ENCODE results near the gene GON7. TPM values are rescaled to one million over a fixed set of nuclear protein-coding genes. Genes with fewer than 3 reads are reported as not detected.
A peak's percentile ranks its signal among the peaks of the same experiment; 100 is the strongest.

GON7 gene
- total RNA-seq, 4 donors from 2014 or later: 7.3 to 16.8 (median 10.8) TPM

DNA sequence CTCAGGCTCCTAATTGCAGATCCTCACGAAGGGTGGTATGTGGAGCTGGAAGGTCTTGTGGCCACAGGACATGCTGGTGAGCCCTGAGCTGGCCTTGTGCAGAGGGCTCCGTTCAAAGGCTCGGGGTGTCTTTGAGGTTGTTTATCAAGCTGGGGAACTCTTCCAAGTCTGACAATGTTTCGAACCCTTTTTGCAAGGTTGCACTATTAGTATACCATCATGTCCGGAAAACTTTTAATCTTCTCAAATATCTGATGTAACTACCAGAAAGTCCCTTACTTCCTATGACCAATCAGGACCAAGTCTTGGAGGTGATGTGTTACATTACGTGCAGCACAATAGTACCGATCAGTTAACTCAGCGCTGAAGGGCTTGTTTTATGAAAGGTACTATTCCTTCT lies 21.7 kb upstream of the GON7 start:
- TF ChIP-seq, protein P1, sequence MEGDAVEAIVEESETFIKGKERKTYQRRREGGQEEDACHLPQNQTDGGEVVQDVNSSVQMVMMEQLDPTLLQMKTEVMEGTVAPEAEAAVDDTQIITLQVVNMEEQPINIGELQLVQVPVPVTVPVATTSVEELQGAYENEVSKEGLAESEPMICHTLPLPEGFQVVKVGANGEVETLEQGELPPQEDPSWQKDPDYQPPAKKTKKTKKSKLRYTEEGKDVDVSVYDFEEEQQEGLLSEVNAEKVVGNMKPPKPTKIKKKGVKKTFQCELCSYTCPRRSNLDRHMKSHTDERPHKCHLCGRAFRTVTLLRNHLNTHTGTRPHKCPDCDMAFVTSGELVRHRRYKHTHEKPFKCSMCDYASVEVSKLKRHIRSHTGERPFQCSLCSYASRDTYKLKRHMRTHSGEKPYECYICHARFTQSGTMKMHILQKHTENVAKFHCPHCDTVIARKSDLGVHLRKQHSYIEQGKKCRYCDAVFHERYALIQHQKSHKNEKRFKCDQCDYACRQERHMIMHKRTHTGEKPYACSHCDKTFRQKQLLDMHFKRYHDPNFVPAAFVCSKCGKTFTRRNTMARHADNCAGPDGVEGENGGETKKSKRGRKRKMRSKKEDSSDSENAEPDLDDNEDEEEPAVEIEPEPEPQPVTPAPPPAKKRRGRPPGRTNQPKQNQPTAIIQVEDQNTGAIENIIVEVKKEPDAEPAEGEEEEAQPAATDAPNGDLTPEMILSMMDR (IDR thresholded peaks at IDR 0.05): no peak
- no peak for TF ChIP-seq POLR2A (IDR thresholded peaks at IDR 0.05)
- Histone ChIP-seq H3K36me3 (peaks cover 0 to 46% (median 0%) of the 10 kb centered on the region in 3 donors), H3K9me3 (no peaks in the 10 kb centered on the region), H3K4me1 (no peaks in the 10 kb centered on the region), H3K4me3 (no peak overlapping the region), H3K27me3 (no peaks in the 10 kb centered on the region), H3K27ac (no peak overlapping the region)
- no peak for DNase-seq

DNA sequence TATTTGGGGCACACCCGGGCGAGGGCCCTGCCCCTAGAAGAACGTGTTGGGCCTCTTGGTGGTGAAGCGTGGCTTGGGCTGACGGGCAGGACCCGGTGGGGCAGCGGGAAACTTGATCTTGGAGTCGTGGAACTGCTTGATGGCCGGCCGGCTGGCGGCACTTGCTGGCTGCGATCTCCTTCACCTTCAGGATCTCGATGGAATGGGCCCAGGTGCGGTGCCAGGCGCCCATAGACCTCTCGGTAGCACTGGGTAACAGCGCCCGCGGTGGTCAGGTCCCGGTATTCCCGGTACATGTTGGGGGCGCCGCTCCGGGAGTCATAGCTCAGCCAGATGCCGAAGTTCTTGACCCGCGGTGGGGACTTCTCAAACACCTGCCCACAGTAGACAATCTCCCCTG lies 16.7 kb upstream of the GON7 start:
- Histone ChIP-seq H3K4me3 (no peak overlapping the region), H3K36me3 (peaks cover 0 to 92% (median 0%) of the 10 kb centered on the region in 3 donors), H3K27me3 (no peaks in the 10 kb centered on the region), H3K27ac (no peak overlapping the region), H3K4me1 (no peaks in the 10 kb centered on the region), H3K9me3 (no peaks in the 10 kb centered on the region)
- DNase-seq: no peak
- TF ChIP-seq POLR2A (IDR thresholded peaks at IDR 0.05): no peak
- TF ChIP-seq, protein P1 (IDR thresholded peaks at IDR 0.05): no peak

DNA sequence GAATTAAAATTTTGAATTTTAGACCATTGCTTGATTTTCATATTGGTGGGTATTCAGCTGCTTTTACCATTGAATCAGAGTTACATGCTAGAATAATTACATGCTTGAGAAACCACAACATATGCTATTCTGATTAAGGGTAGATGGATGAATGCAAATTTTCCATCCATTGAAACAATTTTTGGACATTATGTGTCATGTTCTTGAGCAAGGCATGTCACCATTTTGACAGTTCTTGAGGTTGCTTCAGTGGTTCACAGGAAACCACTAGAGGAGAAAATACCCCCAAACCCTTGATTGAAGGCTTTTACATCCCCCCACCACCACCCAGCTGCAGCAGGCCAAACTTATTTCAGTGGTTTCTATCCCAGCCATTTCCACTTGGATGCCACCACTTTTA lies 13.6 kb upstream of the GON7 start:
- no peak overlapping the region for H3K27ac ChIP-seq
- peaks cover 0 to 85% (median 0%) of the 10 kb centered on the region in 3 donors for H3K36me3 ChIP-seq
- H3K4me3 ChIP-seq: no peak overlapping the region
- DNase-seq: no peak
- TF ChIP-seq POLR2A (IDR thresholded peaks at IDR 0.05): no peak
- TF ChIP-seq, protein P1 (IDR thresholded peaks at IDR 0.05): no peak
- H3K9me3 ChIP-seq: no peaks in the 10 kb centered on the region
- no peaks in the 10 kb centered on the region for H3K27me3 ChIP-seq
- no peaks in the 10 kb centered on the region for H3K4me1 ChIP-seq

DNA sequence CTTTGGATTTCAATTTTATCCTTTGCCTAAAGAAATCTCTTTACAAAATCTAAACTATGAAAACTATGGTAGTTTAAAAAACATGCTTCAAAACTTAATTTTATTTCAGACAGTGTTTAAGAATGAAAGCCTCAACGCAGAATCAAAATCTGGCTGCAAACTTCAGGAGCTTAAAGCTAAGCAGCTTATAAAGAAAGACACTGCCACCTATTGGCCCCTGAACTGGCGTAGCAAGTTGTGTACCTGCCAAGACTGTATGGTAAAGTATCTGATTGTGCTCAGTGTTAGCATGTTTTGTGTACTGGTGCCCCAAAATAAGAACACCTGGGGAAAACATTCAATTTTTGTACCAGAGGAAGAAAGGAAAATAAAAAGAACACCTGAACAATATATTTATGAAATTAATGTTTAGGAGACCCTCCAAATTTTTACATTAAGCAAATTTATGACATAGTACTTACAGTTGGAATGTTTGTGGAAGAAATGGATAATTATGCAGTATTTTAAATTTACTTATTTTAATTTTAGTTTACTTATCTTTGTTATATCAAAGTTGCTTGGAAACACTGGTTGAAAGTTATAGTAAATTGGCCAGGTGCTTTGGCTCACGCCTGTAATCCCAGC lies 12.3 kb upstream of the GON7 start:
- H3K4me1 ChIP-seq: no peaks in the 10 kb centered on the region
- TF ChIP-seq, protein P1 (IDR thresholded peaks at IDR 0.05): peak in 4 of 6 experiments; percentile 55 to 67 (median 64)
- no peak for TF ChIP-seq POLR2A (IDR thresholded peaks at IDR 0.05)
- no peak overlapping the region for H3K4me3 ChIP-seq
- DNase-seq: peak in 2 of 3 donors; percentile 36 to 80
- H3K36me3 ChIP-seq: peaks cover 0 to 86% (median 0%) of the 10 kb centered on the region in 3 donors
- no peak overlapping the region for H3K27ac ChIP-seq
- no peaks in the 10 kb centered on the region for H3K27me3 ChIP-seq
- H3K9me3 ChIP-seq: no peaks in the 10 kb centered on the region

DNA sequence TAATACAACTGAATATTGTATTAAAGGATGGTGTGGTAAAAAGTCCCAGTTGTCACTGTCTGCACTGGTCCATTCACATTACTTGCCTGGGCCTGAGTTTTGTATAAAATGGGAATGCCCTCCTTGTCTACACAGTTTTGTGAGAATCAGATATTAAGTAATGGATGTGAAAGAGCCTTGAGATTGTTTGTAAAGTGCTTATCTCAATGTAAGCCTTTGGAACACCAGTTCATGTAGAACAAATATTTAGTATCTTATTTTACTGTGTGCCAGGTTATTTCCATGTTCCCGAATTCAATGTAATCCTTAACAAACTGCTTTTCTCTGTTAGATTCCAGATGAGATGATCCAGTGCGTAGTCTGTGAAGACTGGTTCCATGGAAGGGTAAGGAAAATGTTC lies 7.7 kb upstream of the GON7 start:
- TF ChIP-seq POLR2A (IDR thresholded peaks at IDR 0.05): no peak
- TF ChIP-seq, protein P1 (IDR thresholded peaks at IDR 0.05): no peak
- Histone ChIP-seq H3K4me3 (no peak overlapping the region), H3K9me3 (no peaks in the 10 kb centered on the region), H3K4me1 (peaks cover 0 to 3% (median 0%) of the 10 kb centered on the region in 4 donors), H3K36me3 (peaks cover 0 to 76% (median 0%) of the 10 kb centered on the region in 3 donors), H3K27ac (no peak overlapping the region), H3K27me3 (no peaks in the 10 kb centered on the region)
- DNase-seq: no peak
